NCI-H82 treated with DMSO at 0.1 percent for 48 hours (cell line): ENCODE data around the gene USP48.

ENCODE experiments used
- DNase-seq: peaks from one replicate; lab custom pipeline; 2025; ENCODE audit not compliant: unreplicated experiment; lab: John Stamatoyannopoulos, UW

The USP48 gene, protein sequence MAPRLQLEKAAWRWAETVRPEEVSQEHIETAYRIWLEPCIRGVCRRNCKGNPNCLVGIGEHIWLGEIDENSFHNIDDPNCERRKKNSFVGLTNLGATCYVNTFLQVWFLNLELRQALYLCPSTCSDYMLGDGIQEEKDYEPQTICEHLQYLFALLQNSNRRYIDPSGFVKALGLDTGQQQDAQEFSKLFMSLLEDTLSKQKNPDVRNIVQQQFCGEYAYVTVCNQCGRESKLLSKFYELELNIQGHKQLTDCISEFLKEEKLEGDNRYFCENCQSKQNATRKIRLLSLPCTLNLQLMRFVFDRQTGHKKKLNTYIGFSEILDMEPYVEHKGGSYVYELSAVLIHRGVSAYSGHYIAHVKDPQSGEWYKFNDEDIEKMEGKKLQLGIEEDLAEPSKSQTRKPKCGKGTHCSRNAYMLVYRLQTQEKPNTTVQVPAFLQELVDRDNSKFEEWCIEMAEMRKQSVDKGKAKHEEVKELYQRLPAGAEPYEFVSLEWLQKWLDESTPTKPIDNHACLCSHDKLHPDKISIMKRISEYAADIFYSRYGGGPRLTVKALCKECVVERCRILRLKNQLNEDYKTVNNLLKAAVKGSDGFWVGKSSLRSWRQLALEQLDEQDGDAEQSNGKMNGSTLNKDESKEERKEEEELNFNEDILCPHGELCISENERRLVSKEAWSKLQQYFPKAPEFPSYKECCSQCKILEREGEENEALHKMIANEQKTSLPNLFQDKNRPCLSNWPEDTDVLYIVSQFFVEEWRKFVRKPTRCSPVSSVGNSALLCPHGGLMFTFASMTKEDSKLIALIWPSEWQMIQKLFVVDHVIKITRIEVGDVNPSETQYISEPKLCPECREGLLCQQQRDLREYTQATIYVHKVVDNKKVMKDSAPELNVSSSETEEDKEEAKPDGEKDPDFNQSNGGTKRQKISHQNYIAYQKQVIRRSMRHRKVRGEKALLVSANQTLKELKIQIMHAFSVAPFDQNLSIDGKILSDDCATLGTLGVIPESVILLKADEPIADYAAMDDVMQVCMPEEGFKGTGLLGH

DNA sequence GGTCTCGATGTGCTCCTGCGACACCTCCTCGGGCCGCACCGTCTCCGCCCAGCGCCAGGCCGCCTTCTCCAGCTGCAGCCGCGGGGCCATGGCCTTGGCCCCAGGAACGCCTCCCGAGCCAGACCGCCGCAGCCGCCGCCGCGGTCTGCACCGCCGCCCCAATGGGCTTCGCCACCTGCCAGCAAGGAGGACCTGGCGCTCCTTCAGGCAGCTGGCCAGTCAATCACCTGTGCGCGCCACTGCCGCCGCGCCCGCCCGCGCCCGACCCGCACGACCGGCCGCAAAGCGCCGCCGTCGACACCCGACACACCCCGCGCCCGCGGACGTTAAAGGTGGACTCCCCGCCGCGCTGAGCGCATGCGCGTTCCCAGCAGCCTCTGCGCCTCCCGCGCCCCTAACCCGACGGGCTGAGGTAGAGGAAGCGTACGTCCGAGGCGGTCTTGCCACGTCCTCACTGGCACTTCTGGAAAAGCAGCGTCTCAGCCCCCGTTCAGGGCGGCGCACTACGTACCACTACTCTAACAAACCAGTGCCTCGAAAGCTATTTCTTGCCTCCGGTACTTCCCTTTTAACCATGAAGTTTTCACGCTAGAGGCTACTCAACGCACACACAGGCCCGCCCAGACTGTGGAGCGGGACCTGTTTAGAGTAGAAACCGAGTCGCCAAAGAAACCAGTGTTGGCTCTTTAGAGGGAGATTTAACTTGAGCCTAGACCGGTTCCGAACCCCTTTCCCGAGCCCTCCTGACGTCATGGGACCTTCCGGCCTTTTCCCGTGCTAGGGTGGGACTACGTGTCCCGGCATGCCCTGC is at the start of gene USP48:
TSS of gene USP48 (minus strand) at position 282 of the 811 bp plus-strand sequence. CDS start at position 90, 192 bp downstream.
- DNase-seq, result peak; percentile 85

DNA sequence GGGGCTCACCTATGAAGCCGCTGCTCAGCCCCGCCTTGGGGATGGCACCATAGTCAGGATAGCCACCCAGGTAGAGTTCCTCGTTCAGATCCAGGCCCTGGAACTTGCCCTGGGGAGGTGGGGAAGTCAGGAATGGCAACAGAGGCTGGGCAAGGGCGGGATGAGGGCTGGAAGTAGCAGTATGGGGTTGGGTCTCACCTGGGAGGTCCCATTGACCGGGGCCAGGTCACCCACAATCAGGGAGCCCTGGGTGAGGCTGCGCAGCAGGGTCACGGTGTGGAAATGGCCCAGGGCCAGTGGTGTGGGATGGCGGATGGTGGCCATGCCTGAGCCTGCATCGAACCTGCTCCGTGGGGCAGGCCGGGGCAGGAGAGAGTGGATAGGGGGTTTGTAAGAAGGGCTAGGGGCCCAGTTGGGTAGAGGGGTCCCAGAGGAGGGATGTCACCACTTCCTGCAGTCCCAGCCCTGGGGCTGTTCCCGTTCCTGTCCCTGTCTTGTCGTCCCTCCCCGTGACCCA is 48.6 kb upstream of the USP48 start:
- no peak for DNase-seq

DNA sequence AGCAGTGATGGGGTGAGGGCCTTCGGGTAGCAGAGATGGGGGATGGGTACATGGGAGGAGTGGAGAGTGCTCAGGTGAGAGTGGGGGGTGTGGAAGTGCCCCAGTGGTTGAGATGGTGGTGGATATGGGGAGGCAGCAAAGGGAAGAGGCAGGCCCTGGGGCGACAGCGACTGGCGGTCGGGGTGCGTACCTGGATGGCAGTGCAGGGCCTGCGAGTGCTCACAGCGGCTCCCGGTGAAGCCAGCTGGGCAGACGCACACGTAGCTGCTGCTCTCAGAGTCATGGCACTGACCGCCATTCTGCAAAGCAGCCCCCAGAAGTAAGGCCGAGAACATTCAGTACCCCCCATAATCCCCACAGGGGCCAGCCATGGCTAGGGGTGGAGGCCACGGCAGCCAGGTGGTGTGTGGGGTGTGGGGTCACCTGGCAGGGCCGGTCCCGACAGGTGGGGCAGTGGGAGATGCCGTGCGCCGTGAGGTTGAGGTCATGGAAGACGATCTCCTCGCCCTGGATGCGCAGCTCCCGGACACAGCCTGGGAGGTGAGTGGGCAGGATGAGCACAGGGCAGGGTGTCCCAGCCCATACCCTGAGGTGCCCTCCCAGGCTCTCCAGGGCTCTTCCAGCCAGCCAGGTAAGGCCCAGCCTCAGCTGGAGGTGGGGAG is 48.0 kb upstream of the USP48 start:
- DNase-seq, result no peak

DNA sequence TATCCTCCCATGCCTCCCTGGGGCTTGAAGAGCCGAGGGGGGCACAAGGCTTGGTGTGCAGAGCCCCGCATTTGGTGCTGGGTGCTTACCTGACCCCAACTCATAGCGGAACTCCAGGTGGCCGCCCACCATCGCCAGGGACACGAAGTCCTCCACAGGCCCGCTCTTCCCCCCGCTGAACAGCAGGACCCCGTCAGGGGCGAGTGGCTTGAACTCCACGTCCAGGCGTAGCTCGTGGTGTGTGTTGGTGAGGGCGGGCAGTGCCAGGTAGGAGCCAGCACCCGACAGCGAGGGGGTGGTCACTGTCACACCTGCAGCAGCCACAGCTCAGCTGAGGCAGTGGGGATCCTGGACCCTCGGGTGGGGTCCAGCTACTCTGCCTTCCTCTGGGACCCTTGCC is 46.3 kb upstream of the USP48 start:
- DNase-seq, result no peak

DNA sequence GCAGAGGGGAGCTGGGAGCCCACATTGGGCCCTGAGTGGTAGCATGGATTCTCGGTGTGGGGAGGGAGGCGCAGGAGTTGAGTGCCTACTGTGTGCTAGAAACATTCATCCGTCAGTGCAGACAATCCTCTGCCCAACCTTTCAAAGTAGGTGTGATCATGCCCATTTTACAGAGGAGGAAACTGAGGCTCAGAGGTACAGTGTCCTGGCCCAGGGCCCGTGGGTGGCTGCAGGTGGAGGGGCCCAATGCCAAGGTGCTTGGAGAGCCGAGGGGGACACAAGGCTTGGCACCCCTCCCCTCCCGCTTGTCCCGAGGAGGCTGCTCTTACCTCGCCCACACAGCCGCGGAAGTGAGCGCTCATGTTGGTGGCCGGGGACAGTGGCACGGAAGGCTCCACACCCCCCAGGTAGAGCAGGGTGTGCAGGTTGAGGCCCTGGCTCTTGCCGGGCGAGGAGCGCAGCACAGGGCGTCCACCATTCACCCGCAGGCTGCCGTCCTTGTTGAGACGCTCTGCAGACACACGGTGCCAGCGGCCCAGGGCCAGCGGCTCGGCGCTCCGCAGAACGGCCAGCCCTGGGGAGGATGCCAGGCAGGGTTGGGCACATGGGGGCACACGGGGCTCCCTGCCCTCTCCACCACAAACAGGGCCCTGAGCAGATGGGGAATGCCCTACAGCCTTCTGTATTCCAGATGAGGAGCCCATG is 45.7 kb upstream of the USP48 start:
- DNase-seq, result no peak

DNA sequence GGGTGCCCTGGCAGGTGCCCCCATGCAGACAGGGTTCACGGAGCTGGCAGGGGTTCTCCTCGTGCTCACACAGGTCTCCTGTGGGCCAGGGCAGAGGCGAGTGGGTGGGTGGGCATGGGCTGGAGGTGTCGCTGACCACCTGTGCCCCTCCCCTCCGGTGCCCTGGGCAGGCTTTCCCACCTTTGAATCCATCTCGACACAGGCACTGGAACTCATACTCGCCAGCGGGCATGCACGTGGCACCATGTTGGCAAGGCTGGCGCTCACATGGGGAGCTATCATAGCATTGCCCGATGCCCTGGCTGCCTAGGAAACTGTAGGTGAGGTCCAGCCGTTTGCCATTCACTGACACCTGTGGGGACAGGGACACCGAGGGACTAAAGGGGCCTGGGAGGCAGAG is 45.1 kb upstream of the USP48 start:
- no peak for DNase-seq

DNA sequence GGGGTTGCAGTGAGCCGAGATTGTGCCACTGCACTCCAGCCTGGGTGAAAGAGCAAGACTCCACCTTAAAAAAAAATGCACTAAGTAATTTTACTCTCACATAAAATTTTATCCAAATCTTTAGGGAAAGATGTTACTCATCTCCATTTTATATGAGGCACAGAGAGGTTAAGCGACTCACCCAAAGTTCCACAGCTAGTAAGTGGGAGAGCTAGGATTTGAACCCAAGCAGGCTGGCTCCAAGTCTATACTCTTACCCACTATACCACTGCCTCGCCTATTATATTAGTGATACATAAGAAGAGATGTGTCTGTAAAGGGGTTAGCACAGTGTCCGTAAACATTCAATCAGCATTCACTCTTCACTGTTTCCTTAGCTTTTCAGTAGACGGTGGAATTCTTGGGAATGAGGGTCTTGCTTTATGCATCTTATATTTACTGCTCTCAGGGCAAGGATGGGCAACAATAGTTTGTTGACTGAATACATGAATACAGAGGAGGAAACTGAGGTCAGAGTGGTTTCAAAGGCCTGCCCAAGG is 44.3 kb upstream of the USP48 start:
- DNase-seq, result no peak

DNA sequence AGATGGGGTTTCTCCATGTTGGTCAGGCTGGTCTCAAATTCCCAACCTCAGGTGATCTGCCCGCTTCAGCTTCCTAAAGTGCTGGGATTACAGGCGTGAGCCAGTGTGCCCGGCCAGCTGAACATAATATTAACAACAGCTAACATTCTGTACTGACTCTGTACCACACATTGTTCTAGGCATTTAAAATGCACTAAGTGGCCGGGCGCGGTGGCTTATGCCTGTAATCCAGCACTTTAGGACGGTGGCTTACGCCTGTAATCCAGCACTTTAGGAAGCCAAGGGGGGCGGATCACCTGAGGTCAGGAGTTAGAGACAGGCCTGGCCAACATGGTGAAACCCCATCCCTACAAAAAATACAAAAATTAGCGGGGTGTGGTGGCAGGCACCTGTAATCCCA is 43.7 kb upstream of the USP48 start:
- DNase-seq, result peak; percentile 20

DNA sequence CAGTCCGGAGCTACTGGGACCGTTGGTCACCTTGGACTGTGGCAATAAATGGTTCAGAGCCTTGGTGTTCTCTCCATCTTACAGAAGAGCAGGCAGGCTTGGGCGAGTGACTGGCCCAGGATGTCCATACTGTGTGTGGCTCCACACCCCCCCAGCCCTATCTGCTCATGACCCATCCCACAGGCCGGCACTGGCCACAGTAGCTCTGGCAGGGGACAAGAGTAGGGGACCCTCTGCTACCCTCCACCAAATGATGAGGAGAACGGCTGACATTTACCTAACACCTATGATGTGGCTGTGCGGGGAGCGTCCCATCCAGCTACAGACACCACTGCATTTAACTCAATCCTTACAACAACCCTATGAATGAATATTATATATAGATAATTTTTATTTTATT is 42.4 kb upstream of the USP48 start:
- no peak for DNase-seq

DNA sequence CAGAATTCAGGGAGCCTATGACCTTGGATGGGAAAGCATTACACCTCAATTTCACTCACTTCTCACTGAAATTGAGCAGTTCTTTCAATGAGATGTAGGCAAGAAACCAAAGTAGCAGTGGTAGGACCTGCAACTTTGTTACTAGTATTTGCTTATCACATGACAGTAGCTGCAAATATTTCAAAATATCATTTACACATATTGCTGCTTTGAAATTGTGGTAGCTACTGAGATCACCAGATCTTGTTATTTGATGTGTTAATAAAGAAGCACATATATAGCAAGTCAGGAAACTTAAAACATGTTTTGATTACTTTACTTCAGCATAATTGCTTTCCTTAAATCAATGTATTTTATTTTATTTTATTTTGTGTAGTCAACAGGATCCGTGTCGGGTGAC is 42.0 kb upstream of the USP48 start:
- DNase-seq, result no peak

DNA sequence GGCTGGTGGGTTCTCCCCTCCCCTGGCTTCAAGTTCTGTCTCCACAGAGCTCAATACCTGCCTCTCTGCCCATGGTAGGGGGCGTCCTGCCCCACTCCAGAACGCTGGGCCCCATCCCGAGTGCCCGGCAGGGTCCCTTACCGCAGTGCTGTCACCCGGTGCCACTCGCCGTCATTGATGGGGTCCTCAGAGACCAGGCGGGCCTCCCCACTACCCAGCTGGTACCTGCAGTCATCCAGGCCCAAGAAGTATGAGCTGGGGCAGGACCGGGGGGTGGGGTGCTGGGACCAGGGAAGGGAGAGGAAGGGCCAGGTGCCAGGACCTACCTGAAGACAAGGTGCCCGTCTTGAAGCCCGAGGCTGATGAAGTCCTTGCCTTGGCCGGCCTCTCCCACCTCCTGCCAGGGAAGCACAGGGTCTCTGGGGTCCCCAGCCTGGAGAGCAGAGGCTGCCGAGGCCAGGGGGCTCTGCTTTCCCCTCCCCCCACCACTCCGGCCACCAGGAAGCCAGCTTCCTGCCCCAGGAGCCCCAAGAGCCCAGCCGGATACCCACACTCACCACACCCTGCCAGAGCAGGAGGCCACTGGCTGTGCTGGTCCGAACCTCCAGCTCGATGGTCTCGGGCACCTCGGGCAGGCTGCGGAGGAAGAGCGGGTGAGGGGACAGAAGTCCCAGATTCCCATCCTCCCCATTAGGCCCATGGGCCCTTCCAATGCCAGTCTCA is 41.2 kb upstream of the USP48 start:
- no peak for DNase-seq

DNA sequence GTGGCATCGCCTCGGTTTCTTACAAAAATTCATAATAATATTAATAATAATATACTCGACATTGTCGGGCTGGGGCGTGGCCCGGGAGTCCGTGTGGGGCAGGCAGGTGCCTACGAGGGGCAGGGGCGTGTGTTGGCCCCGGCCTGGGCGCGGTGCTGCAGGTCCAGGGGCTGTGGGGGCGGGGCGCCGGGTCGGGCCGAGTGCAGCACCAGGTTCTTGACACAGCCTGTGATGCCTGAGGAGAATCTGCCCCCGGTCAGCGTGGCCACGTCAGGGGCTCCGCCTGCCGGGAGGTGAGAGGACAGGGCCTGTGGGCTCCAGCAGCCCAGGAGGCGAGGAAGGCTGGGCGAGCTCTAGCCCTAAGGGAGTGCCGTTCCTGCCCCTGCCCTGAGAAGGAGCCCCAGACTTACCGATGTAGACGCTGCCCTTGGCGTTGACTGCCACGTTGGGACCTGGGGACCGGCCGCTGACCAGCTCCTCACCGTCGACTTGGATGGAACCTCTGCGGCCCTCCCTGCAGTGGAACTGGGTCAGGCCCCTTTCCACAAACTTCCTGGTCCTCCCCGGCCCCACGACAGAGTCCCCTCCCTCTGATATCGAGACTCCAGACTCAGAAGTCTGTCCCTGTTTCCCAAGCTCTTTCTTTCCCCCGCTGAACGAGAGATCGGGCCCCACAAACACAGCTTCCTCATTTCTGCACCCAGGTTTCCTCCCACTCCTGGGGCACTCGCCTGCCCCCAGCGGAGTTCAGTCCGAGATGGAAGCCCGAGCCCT is 40.4 kb upstream of the USP48 start:
- no peak for DNase-seq

DNA sequence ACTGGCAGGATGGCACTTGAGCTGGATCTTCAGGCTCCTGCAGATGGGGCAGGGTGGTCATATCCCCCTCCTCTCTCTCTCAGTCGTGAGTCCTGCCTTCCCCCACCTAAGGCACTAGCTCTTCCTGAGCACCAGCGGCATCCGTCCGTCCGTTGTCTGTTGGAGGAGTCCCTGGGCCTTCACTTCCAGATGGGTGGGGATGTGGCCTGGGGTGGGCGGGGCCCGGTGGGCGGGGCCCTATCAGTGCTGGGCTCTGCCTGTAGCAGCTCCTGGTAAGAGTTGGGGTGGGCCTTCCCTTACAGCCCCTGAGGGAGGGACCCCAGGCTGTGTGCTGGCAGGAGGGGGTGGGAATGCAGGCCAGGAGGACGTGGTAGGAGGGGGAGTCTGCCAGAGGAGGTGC is 39.4 kb upstream of the USP48 start:
- DNase-seq, result no peak

DNA sequence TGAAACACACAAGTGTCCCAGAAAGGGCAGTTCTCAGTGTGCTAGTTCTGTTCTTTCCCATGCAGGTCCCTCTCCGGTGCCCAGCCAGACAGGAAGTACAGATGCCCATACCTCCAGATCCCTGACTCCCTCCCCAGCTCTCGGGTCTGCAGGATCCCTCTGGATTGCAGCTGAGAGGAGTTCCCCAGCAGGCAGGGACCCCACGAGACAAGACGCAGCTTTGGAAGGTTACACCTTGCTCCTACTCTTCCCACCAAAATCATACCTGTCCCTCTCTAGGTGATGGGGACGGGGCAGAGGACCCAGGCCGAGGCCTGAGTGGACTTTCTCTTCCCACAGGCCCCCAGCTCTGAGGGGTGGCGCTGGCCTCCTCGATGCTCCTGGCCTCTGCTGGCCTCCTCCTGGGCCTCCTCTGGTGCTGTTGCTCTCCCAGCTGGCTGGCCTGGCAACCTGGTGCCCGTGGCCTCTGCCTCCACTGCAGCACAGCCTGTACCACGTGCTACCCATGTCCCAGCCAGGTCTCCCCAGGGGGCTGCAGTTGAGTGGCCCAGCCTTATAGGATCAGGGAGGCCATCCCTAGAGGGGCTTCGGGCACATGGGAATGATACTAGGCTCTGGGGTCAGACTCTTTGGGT is 38.6 kb upstream of the USP48 start:
- DNase-seq, result no peak

DNA sequence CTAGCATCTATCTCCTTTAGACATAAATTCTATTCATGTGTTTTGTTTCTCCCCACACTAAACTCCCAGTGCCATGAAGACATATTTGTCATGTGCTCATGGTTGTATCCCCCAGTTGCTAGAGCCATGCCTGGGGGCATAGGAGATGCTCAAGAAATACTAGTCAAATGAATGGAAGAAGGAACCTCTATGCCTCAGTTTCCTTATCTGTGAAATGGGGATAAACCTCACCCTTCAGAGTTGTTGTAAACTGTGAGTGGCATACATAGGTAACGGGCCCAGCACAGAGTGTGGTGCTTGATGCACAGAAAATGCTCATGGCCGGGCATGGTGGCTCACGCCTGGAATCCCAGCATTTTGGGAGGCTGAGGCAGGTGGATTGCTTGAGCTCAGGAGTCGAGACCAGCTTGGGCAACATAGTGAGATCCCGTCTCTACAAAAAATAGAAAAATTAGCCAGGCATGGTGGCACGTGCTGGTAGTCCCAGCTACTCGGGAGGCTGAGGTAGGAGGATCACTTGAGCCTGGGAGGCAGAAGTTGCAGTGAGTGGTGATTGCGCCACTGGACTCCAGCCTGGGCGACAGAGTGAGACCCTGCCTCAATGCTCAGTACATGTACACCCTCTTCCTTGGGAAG is 37.8 kb upstream of the USP48 start:
- DNase-seq, result no peak

DNA sequence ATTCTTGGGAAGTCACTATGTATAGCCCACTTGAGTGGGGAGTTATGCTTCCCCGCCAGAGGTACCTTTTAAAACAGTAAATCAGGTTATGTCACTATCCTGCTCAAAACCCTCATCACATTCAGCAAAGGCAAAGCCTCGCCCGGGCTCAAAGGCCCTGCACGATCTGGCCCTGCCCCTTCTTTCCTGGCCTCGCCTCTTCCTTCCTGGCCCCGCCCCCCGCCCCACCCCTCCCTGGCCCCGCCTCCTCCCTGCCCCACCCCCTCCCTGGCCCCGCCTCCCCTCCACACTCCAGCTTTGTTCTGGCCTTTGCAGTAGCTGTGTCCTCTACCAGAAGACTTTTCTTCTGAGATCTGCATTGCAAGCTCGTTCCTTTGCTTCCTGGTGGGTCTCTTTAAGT is 35.7 kb upstream of the USP48 start:
- peak; percentile 30 for DNase-seq
